ENCODE measurements around the gene SEPTIN1.
"Not testable (repeated sequence)": the region's sequence is repeated elsewhere in the genome, so short reads cannot be mapped to it uniquely, and the experiment has no call there.

SEPTIN1 gene

GRCh38 chr16:30342751-30343490 is 39.4 kb downstream of the SEPTIN1 start:
- Histone ChIP-seq H3K4me1 (ENCODE audit: control insufficient read depth, insufficient read depth, low read length) (no peaks in the 10 kb centered on the region), H3K9me3 (ENCODE audit: control insufficient read depth, insufficient read depth, low read depth, low read length) (no peaks in the 10 kb centered on the region), H3K27ac (ENCODE audit: extremely low read depth, low read depth, low read length) (no peak overlapping the region), H3K36me3 (ENCODE audit: control insufficient read depth in 2 of 2, insufficient read depth in 1 of 2, low read length in 2 of 2) (no peaks in the 10 kb centered on the region; a peak in 1 of 3 replicates), H3K4me3 (ENCODE audit: low read depth, low read length) (no peak overlapping the region)
- CTCF ChIA-PET, result interaction anchor here (0.6 kb wide), 1 partner anchor 313 kb away, joined by 4 read pairs; no protein-coding TSS in a partner anchor
- TF ChIP-seq ZNF513 (tag by site-specific recombination; IDR thresholded peaks at IDR 0.05) (no peak), ZNF350 (tag by site-specific recombination; IDR thresholded peaks at IDR 0.05) (no peak), GLI4 (tag by site-specific recombination; IDR thresholded peaks at IDR 0.05) (no peak), ZNF776 (tag by site-specific recombination; IDR thresholded peaks at IDR 0.05; ENCODE audit: borderline replicate concordance) (no peak), ZBTB44 (tag by site-specific recombination; IDR thresholded peaks at IDR 0.05) (no peak), ZNF112 (tag by site-specific recombination; IDR thresholded peaks at IDR 0.05) (no peak), ZNF146 (tag by site-specific recombination; IDR thresholded peaks at IDR 0.05) (no peak), ZNF169 (tag by site-specific recombination; IDR thresholded peaks at IDR 0.05) (no peak), ZNF654 (tag by site-specific recombination; IDR thresholded peaks at IDR 0.05; ENCODE audit: low read depth) (no peak), ZBTB49 (tag by site-specific recombination; IDR thresholded peaks at IDR 0.05; ENCODE audit: low read depth) (no peak), KLF7 (tag by site-specific recombination; IDR thresholded peaks at IDR 0.05; ENCODE audit: borderline replicate concordance) (no peak), ZNF223 (tag by site-specific recombination; IDR thresholded peaks at IDR 0.05) (no peak), ZNF707 (tag by site-specific recombination; IDR thresholded peaks at IDR 0.05) (no peak), ZNF548 (tag by site-specific recombination; IDR thresholded peaks at IDR 0.05) (no peak), SETDB1 (IDR thresholded peaks at IDR 0.05; ENCODE audit: insufficient read length, low read length) (no peak), KLF16 (tag by site-specific recombination; IDR thresholded peaks at IDR 0.05) (no peak), ZNF239 (tag by site-specific recombination; IDR thresholded peaks at IDR 0.05) (no peak), ZNF544 (tag by site-specific recombination; IDR thresholded peaks at IDR 0.05) (no peak)
- POLR2A ChIA-PET, result interaction anchor here (1.1 kb wide), 1 partner anchor 7 kb away, joined by 3 read pairs; no protein-coding TSS in a partner anchor

GRCh38 chr16:30341971-30342370 is 40.4 kb downstream of the SEPTIN1 start:
- POLR2A ChIA-PET, result interaction anchor here (0.6 to 0.7 kb wide), 2 partner anchors 12 to 72 kb away, joined by 3 to 5 read pairs; no protein-coding TSS in a partner anchor
- H3K36me3 ChIP-seq (ENCODE audit: control insufficient read depth in 2 of 2, insufficient read depth in 1 of 2, low read length in 2 of 2); H3K27ac ChIP-seq (ENCODE audit: extremely low read depth, low read depth, low read length); H3K4me1 ChIP-seq (ENCODE audit: control insufficient read depth, insufficient read depth, low read length); H3K4me3 ChIP-seq (ENCODE audit: low read depth, low read length); H3K9me3 ChIP-seq (ENCODE audit: control insufficient read depth, insufficient read depth, low read depth, low read length): not testable (repeated sequence)
- CTCF ChIA-PET, result interaction anchor here (0.7 to 1.2 kb wide), 2 partner anchors 53 to 68 kb away, joined by 3 read pairs; partner anchors contain the start of gene ZNF48

Measured in HEK293 (cell line).